Trophoblast cell (in vitro differentiated cells and primary cell): Measurements from ENCODE around the gene ATP8B3.
A peak's percentile ranks its signal among the peaks of the same experiment; 100 is the strongest.

Source experiments
- DNase-seq, 2 donors: peaks; one replicate each; pipeline ENCODE4 v3.0.0-alpha.2; 2016
- H2AFZ ChIP-seq: 2 replicates; pipeline ENCODE4 v1.6.1; 2013; ENCODE audit warnings: low read length, moderate library complexity, mild to moderate bottlenecking; ENCODE audit not compliant: insufficient read depth, poor library complexity
- H2AK5ac ChIP-seq: 2 replicates; pipeline ENCODE4 v1.6.1; 2013; ENCODE audit warnings: mild to moderate bottlenecking, low read length
- H2BK120ac ChIP-seq: 2 replicates; pipeline ENCODE4 v1.6.1; 2013; ENCODE audit warnings: low read length, mild to moderate bottlenecking, moderate library complexity; ENCODE audit not compliant: insufficient read depth, poor library complexity
- H2BK12ac ChIP-seq: 2 replicates; pipeline ENCODE4 v1.6.1; 2013; ENCODE audit warnings: mild to moderate bottlenecking, low read length, moderate library complexity
- H2BK5ac ChIP-seq: 2 replicates; pipeline ENCODE4 v1.6.1; 2013; ENCODE audit warnings: low read length, low read depth, moderate library complexity, mild to moderate bottlenecking; ENCODE audit not compliant: poor library complexity
- H3K14ac ChIP-seq: 2 replicates; pipeline ENCODE4 v1.6.1; 2013; ENCODE audit warnings: mild to moderate bottlenecking, low read length
- H3K18ac ChIP-seq: 2 replicates; pipeline ENCODE4 v1.6.1; 2013; ENCODE audit warnings: mild to moderate bottlenecking, low read length
- H3K23ac ChIP-seq: 2 replicates; pipeline ENCODE4 v1.6.1; 2013; ENCODE audit warnings: low read length
- H3K27ac ChIP-seq: 2 replicates; pipeline ENCODE4 v1.5.1; 2013; ENCODE audit warnings: low read depth, mild to moderate bottlenecking, inconsistent platforms, low read length, moderate library complexity
- H3K27me3 ChIP-seq: 2 replicates; pipeline ENCODE4 v1.6.1; 2013; ENCODE audit warnings: inconsistent platforms, mild to moderate bottlenecking, low read length, moderate library complexity; ENCODE audit not compliant: insufficient read depth
- H3K36me3 ChIP-seq, 2 experiments: 1 replicate in 1 of 2; 2 replicates in 1 of 2; pipeline ENCODE4 v1.6.1; 2013; ENCODE audit warnings: low read length in 2 of 2, mild to moderate bottlenecking in 2 of 2, moderate library complexity in 1 of 2; ENCODE audit not compliant: insufficient read depth in 2 of 2, control insufficient read depth in 1 of 2
- H3K4ac ChIP-seq: 2 replicates; pipeline ENCODE4 v1.6.1; 2013; ENCODE audit warnings: low read depth, mild to moderate bottlenecking, low read length, moderate library complexity
- H3K4me1 ChIP-seq, 2 experiments: 1 replicate in 1 of 2; 2 replicates in 1 of 2; pipeline ENCODE4 v1.6.1; 2013; ENCODE audit warnings: low read length in 2 of 2, mild to moderate bottlenecking in 2 of 2, moderate library complexity in 1 of 2; ENCODE audit not compliant: insufficient read depth in 2 of 2, control insufficient read depth in 1 of 2
- H3K4me2 ChIP-seq: 2 replicates; pipeline ENCODE4 v1.6.1; 2013; ENCODE audit warnings: inconsistent platforms, mild to moderate bottlenecking, low read length, moderate library complexity
- H3K4me3 ChIP-seq: 2 replicates; pipeline ENCODE4 v1.5.1; 2013; ENCODE audit warnings: mild to moderate bottlenecking, low read depth, low read length, inconsistent platforms
- H3K79me1 ChIP-seq: one replicate; pipeline ENCODE4 v1.6.1; 2013; ENCODE audit warnings: low read length
- H3K79me2 ChIP-seq: 2 replicates; pipeline ENCODE4 v1.6.1; 2013; ENCODE audit warnings: low read length, mild to moderate bottlenecking; ENCODE audit not compliant: control insufficient read depth, insufficient read depth, poor library complexity
- H3K9ac ChIP-seq: 2 replicates; pipeline ENCODE4 v1.6.1; 2013; ENCODE audit warnings: mild to moderate bottlenecking, low read length
- H3K9me3 ChIP-seq: 2 replicates; pipeline ENCODE4 v1.6.1; 2013; ENCODE audit warnings: low read depth, mild to moderate bottlenecking, control low read depth, inconsistent platforms, low read length; ENCODE audit not compliant: insufficient read depth
- H4K12ac ChIP-seq: 2 replicates; pipeline ENCODE4 v1.6.1; 2013; ENCODE audit warnings: low read depth, mild to moderate bottlenecking, low read length, moderate library complexity
- H4K8ac ChIP-seq: 2 replicates; pipeline ENCODE4 v1.6.1; 2013; ENCODE audit warnings: low read depth, mild to moderate bottlenecking, low read length, moderate library complexity
- H4K91ac ChIP-seq: one replicate; pipeline ENCODE4 v1.6.1; 2013; ENCODE audit warnings: low read depth, mild to moderate bottlenecking, low read length, moderate library complexity
- WGBS: extraction: QIAGEN DNeasy Blood & Tissue Kit; methylation state at CpG from one replicate; pipeline ENCODE4 v1.1.7; 2013; ENCODE audit warnings: missing lambda C conversion rate; ENCODE audit not compliant: insufficient read length, insufficient coverage; ENCODE audit errors: extremely low coverage; 5-methylcytosine and 5-hydroxymethylcytosine counted together

ATP8B3 gene

GRCh38 chr19:1825909-1826556 is 14.0 kb upstream of the ATP8B3 start:
- no peaks in the 10 kb centered on the region for H3K4me1 ChIP-seq
- H4K91ac ChIP-seq = no peak overlapping the region
- no peak overlapping the region for H4K12ac ChIP-seq
- no peak overlapping the region for H3K14ac ChIP-seq
- H3K9ac ChIP-seq = no peak overlapping the region
- H4K8ac ChIP-seq = no peak overlapping the region
- no peak overlapping the region for H2BK120ac ChIP-seq
- H3K4me2 ChIP-seq = no peak overlapping the region
- no peak overlapping the region for H3K27ac ChIP-seq
- H3K4me3 ChIP-seq = no peak overlapping the region
- H3K79me2 ChIP-seq = no peaks in the 10 kb centered on the region
- no peaks in the 10 kb centered on the region for H3K79me1 ChIP-seq
- H3K23ac ChIP-seq = no peak overlapping the region
- H2AK5ac ChIP-seq = no peak overlapping the region
- H3K27me3 ChIP-seq = no peaks in the 10 kb centered on the region
- DNase-seq = peak; percentile 77 to 92
- no peaks in the 10 kb centered on the region for H3K9me3 ChIP-seq
- WGBS = no CpG with 5 or more reads among the region's 15 CpGs
- H2AFZ ChIP-seq = no peak overlapping the region
- H3K36me3 ChIP-seq = peaks cover 75 to 77% of the 10 kb centered on the region in 2 experiments
- no peak overlapping the region for H2BK12ac ChIP-seq
- H3K18ac ChIP-seq = no peak overlapping the region
- no peak overlapping the region for H3K4ac ChIP-seq
- H2BK5ac ChIP-seq = no peak overlapping the region

GRCh38 chr19:1824252-1824622 is 12.2 kb upstream of the ATP8B3 start:
- no peak overlapping the region for H3K18ac ChIP-seq
- no peak overlapping the region for H3K23ac ChIP-seq
- no peak overlapping the region for H3K4ac ChIP-seq
- H3K36me3 ChIP-seq = peaks cover 79 to 83% of the 10 kb centered on the region in 2 experiments
- no peak overlapping the region for H3K4me2 ChIP-seq
- no peaks in the 10 kb centered on the region for H3K9me3 ChIP-seq
- no CpG with 5 or more reads among the region's 14 CpGs for WGBS
- H4K12ac ChIP-seq = no peak overlapping the region
- no peak overlapping the region for H3K4me3 ChIP-seq
- H3K14ac ChIP-seq = no peak overlapping the region
- no peak overlapping the region for H3K27ac ChIP-seq
- H3K9ac ChIP-seq = no peak overlapping the region
- H4K8ac ChIP-seq = no peak overlapping the region
- no peak overlapping the region for H2AFZ ChIP-seq
- no peaks in the 10 kb centered on the region for H3K79me1 ChIP-seq
- no peak overlapping the region for H2AK5ac ChIP-seq
- H3K79me2 ChIP-seq = no peaks in the 10 kb centered on the region
- no peak overlapping the region for H2BK5ac ChIP-seq
- no peak overlapping the region for H4K91ac ChIP-seq
- H3K27me3 ChIP-seq = no peaks in the 10 kb centered on the region
- H3K4me1 ChIP-seq = no peaks in the 10 kb centered on the region
- DNase-seq = no peak
- H2BK12ac ChIP-seq = no peak overlapping the region
- no peak overlapping the region for H2BK120ac ChIP-seq

- Histone ChIP-seq H3K9ac (no peak overlapping the region), H2BK5ac (no peak overlapping the region), H3K4me1 (no peaks in the 10 kb centered on the region), H2BK12ac (no peak overlapping the region), H3K4ac (no peak overlapping the region), H3K14ac (no peak overlapping the region), H3K36me3 (peaks cover 80 to 84% of the 10 kb centered on the region in 2 experiments), H2BK120ac (no peak overlapping the region), H3K79me2 (no peaks in the 10 kb centered on the region), H2AFZ (no peak overlapping the region), H3K4me3 (no peak overlapping the region), H3K27me3 (no peaks in the 10 kb centered on the region), H4K91ac (no peak overlapping the region), H2AK5ac (no peak overlapping the region), H3K18ac (no peak overlapping the region), H3K9me3 (no peaks in the 10 kb centered on the region), H3K79me1 (no peaks in the 10 kb centered on the region), H3K4me2 (no peak overlapping the region), H3K27ac (no peak overlapping the region), H4K12ac (no peak overlapping the region), H3K23ac (no peak overlapping the region), H4K8ac (no peak overlapping the region)
- no peak for DNase-seq
- no CpG with 5 or more reads among the region's 36 CpGs for WGBS
These were observed 11.6 kb upstream of the ATP8B3 start for GRCh38 chr19:1823539-1824251.

GRCh38 chr19:1823020-1823419 is 10.9 kb upstream of the ATP8B3 start:
- Histone ChIP-seq H3K79me1 (no peaks in the 10 kb centered on the region), H3K27ac (no peak overlapping the region), H2BK120ac (no peak overlapping the region), H3K4me3 (no peak overlapping the region), H3K4me1 (no peaks in the 10 kb centered on the region), H3K18ac (no peak overlapping the region), H3K9ac (no peak overlapping the region), H3K9me3 (no peaks in the 10 kb centered on the region), H3K79me2 (no peaks in the 10 kb centered on the region), H3K36me3 (peaks cover 81 to 84% of the 10 kb centered on the region in 2 experiments), H2AK5ac (no peak overlapping the region), H3K23ac (no peak overlapping the region), H4K8ac (no peak overlapping the region), H4K91ac (no peak overlapping the region), H4K12ac (no peak overlapping the region), H2BK12ac (no peak overlapping the region), H2BK5ac (no peak overlapping the region), H2AFZ (no peak overlapping the region), H3K4ac (no peak overlapping the region), H3K4me2 (no peak overlapping the region), H3K27me3 (no peaks in the 10 kb centered on the region), H3K14ac (no peak overlapping the region)
- WGBS = no CpG with 5 or more reads among the region's 8 CpGs
- DNase-seq = no peak
